ENCODE measurements around the gene IMPDH1. TPM values are rescaled to one million over a fixed set of nuclear protein-coding genes. Genes with fewer than 3 reads are reported as not detected.

The IMPDH1 gene
- total and polyA plus RNA-seq, 9 of the 15 experiments (the other 6 are each of a cell fraction or from before 2014, with no cell fraction given): 0.80 to 118 (median 64.3) TPM

- TF ChIP-seq LEF1 (IDR thresholded peaks at IDR 0.05): peak; percentile 80
- TF ChIP-seq RHOXF2B (CRISPR knock-in tag; conservative IDR thresholded peaks at IDR 0.05): no peak
- TF ChIP-seq SMARCC2 (IDR thresholded peaks at IDR 0.05; ENCODE audit: low read depth): no peak
- no peak for TF ChIP-seq JUN (IDR thresholded peaks at IDR 0.05; ENCODE audit: borderline replicate concordance, low read depth, low read length)
- TF ChIP-seq JUN (CRISPR knock-in tag; IDR thresholded peaks at IDR 0.05; ENCODE audit: borderline replicate concordance): no peak
- TF ChIP-seq NFIC (IDR thresholded peaks at IDR 0.05): peak; percentile 36; the same call in 1 of the 2 replicates
- no peak for TF ChIP-seq MYBL2 (IDR thresholded peaks at IDR 0.05; ENCODE audit: low read depth)
- no peak for TF ChIP-seq MYBL2 (CRISPR knock-in tag; IDR thresholded peaks at IDR 0.05; ENCODE audit: borderline replicate concordance)
- TF ChIP-seq ZFPM2 (CRISPR knock-in tag; IDR thresholded peaks at IDR 0.05): no peak
- TF ChIP-seq, protein P1, sequence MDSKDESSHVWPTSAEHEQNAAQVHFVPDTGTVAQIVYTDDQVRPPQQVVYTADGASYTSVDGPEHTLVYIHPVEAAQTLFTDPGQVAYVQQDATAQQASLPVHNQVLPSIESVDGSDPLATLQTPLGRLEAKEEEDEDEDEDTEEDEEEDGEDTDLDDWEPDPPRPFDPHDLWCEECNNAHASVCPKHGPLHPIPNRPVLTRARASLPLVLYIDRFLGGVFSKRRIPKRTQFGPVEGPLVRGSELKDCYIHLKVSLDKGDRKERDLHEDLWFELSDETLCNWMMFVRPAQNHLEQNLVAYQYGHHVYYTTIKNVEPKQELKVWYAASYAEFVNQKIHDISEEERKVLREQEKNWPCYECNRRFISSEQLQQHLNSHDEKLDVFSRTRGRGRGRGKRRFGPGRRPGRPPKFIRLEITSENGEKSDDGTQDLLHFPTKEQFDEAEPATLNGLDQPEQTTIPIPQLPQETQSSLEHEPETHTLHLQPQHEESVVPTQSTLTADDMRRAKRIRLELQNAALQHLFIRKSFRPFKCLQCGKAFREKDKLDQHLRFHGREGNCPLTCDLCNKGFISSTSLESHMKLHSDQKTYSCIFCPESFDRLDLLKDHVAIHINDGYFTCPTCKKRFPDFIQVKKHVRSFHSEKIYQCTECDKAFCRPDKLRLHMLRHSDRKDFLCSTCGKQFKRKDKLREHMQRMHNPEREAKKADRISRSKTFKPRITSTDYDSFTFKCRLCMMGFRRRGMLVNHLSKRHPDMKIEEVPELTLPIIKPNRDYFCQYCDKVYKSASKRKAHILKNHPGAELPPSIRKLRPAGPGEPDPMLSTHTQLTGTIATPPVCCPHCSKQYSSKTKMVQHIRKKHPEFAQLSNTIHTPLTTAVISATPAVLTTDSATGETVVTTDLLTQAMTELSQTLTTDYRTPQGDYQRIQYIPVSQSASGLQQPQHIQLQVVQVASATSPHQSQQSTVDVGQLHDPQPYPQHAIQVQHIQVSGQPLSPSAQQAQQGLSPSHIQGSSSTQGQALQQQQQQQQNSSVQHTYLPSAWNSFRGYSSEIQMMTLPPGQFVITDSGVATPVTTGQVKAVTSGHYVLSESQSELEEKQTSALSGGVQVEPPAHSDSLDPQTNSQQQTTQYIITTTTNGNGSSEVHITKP (IDR thresholded peaks at IDR 0.05; ENCODE audit: partially characterized antibody): peak; percentile 10
- TF ChIP-seq ARNT (IDR thresholded peaks at IDR 0.05): peak; percentile 42 to 78; a peak in 3 of 4 replicates
- TF ChIP-seq ZNF79 (CRISPR knock-in tag; IDR thresholded peaks at IDR 0.05; ENCODE audit: low read depth): no peak
- TF ChIP-seq HDAC2 (IDR thresholded peaks at IDR 0.05): peak; percentile 76
- TF ChIP-seq, protein P2, sequence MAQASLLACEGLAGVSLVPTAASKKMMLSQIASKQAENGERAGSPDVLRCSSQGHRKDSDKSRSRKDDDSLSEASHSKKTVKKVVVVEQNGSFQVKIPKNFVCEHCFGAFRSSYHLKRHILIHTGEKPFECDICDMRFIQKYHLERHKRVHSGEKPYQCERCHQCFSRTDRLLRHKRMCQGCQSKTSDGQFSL (CRISPR knock-in tag; IDR thresholded peaks at IDR 0.05): no peak
- TF ChIP-seq, protein P2 (tag; IDR thresholded peaks at IDR 0.05): peak in 1 of 2 experiments; percentile 58; a peak in 1 of 4 replicates
- TF ChIP-seq REST (IDR thresholded peaks at IDR 0.05; ENCODE audit: borderline replicate concordance): no peak
- no peak for TF ChIP-seq REST (CRISPR knock-in tag; IDR thresholded peaks at IDR 0.05; ENCODE audit: low read depth)
- no peak for TF ChIP-seq HSF4 (CRISPR knock-in tag; IDR thresholded peaks at IDR 0.05; ENCODE audit: borderline replicate concordance)
These were observed 56.6 kb downstream of the IMPDH1 start (continued) for GRCh38 chr7:128353189-128353588.
